GM18870 (cell line): ENCODE data around the gene NRAP.

Source experiments
- ATAC-seq: cut with Tn5 transposase; IDR thresholded peaks from one replicate; pipeline ENCODE4 v1.9.1; 2021; ENCODE audit warnings: moderate library complexity; ENCODE audit not compliant: unreplicated experiment

Gene NRAP

GRCh38 chr10:113663908-113664307 lies at the start of gene NRAP:
Gene NRAP (minus strand): TSS chr10:113664041. CDS start chr10:113663882, 159 bp downstream.
- no peak for ATAC-seq

DNA sequence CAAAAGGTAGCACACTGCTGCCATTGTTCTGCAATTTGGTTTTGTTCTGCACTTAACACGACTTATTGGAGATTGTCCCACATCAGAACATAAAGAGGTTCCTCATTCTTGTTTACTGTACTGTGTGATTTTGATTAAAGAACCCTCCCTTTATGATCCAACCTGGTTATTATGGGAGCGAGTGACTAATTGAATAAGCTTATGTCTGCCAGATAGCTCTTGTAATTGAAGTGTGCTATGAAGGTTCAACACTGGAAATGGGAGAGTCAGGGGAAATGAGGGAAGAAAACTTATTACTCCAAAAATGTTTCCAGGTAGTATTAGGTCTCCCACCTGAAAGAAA lies 49.8 kb upstream of the NRAP start:
- ATAC-seq, result no peak

- ATAC-seq, result no peak
Measured at GRCh38 chr10:113712755-113713639, 49.2 kb upstream of the NRAP start.

GRCh38 chr10:113712024-113712423 lies 48.2 kb upstream of the NRAP start:
- no peak for ATAC-seq

DNA sequence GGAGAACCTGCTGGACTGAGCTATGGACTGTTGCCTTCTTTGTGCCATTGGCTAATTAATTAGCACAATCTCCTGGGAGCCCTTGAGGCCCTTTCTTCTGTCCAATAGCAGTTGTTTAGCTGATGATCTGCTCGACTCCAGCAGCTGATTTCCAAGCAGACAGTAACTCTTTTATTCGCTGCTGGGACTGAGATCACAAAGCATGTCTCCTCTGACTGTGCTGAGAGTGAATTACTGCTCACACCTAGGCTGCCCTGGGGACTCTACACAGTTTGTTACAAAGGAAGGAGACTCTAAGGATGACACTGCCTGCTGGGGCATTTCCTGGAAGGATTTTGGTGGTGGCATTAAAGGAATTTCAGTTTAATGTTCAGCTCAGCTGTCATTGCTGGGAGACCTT lies 47.3 kb upstream of the NRAP start:
- no peak for ATAC-seq

DNA sequence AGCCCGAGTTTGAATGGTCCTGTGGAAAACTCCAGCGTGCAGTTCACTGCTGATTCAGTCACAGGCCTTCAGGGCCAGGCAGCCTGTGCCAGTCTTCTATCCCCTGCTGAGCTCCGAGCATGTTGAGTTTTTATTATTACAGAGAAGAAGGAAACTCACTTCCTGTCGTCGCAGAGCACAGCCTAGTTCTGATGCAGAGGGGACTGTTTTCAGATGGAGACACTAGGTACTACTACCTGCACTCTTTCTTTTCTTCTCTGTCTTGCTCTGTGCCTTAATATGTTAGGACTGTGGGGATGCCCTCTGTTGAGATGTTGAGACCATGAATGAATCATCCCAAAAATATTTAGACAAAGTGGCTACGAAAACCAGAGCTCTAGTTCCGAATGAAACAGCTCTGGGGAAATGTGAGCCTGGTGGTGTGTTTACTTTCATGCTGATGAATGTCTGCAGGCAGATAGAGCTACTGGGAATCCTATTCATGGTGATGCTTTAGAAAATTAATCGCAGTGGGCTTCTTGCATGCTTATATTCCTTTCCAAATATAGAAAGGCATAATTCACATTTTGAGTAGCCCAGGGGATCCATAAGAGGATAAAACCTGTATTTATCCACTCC lies 45.5 kb upstream of the NRAP start:
- no peak for ATAC-seq

DNA sequence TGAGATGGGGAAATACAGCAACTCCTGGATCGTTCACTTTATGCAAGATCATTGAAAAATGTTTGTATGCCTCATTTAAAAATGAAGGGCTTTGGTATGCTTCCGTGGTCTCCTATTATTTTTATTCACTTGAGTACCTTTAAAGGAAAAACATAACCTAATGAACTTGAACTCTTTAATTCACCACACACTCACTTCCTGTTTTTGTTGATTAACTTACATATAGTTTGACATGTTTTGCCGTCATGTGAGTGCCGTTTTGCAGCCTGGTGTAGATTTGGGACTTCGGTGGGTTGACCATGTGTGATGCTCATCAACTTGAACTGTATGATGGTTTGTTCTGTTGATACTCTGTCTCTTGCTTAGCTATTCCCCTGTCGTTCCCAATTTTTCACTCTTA lies 44.8 kb upstream of the NRAP start:
- ATAC-seq, result no peak

- no peak for ATAC-seq
Measured at GRCh38 chr10:113706623-113707022, 42.8 kb upstream of the NRAP start.

DNA sequence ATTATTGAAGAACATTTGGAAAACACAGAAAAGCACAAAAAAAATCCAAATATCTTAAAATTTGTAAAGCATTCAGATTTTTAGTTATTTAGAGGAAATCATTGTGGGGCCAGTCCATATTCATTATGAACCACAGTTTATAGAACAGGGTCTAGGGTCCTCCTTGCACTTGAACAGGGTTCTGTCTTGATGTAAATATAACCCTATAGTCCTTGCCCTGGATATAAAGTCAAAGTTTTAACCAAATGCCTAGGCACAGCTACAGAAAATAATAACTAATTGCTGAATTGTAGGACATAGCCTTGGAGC lies 41.5 kb upstream of the NRAP start:
- ATAC-seq, result no peak

- no peak for ATAC-seq
Measured at GRCh38 chr10:113704637-113705343, 40.9 kb upstream of the NRAP start.

GRCh38 chr10:113697595-113697994 lies 33.8 kb upstream of the NRAP start:
- no peak for ATAC-seq

DNA sequence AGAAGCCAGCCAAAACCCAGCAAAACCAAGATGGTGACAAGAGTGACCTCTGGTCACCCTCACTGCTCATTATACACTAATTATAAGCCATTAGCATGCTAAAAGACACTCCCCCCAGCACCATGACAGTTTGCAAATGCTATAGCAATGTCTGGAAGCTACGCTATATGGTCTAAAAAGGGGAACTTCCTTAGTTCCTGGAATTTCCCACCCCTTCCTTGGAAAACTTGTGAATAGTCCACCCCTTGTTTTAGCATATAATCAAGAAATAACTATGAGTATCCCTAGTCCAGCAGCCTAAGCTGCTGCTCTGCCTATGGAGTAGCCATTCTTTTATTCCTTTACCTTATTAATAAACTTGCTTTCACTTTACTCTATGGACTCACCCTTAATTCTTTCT lies 31.9 kb upstream of the NRAP start:
- ATAC-seq, result no peak

DNA sequence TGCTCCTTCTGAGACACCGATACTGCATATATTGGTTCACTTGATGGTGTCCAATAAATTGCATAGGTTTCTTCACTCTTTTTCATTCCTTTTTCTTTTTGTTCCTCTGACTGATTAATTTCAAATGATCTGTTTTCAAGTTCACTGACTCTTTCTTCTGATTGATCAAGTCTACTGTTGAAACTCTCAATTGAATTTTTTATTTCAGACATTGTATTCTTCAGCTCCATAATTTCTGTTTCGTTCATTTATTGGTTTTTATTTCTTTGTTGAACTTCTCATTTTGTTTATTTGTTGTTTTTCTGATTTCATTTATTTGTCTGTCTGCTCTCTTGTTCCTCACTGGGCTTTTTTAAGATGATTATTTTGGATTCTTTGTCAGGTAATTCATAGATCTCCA lies 29.5 kb upstream of the NRAP start:
- no peak for ATAC-seq

- no peak for ATAC-seq
Measured at GRCh38 chr10:113692271-113692670, 28.4 kb upstream of the NRAP start.

- ATAC-seq, result no peak
Measured at GRCh38 chr10:113691381-113691780, 27.5 kb upstream of the NRAP start.

GRCh38 chr10:113690749-113691148 lies 26.9 kb upstream of the NRAP start:
- no peak for ATAC-seq

DNA sequence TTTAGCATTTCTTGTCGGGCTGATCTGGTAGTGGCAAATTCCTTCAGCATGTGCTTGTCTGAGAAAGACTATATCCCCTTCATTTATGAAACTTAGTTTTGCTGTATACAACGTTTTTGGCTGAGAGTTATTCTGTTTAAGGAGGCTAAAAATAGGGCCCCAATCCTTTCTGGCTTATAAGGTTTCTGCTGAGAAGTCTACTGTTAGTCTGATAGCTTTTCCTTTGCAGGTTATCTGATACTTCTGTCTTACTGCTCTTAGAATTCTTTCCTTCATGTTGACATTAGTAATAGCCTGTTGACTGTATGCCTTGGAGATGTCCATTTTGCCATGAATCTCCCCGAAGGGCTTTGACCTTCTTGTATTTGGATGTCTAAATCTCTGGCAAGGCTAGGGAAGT lies 25.7 kb upstream of the NRAP start:
- ATAC-seq, result no peak

DNA sequence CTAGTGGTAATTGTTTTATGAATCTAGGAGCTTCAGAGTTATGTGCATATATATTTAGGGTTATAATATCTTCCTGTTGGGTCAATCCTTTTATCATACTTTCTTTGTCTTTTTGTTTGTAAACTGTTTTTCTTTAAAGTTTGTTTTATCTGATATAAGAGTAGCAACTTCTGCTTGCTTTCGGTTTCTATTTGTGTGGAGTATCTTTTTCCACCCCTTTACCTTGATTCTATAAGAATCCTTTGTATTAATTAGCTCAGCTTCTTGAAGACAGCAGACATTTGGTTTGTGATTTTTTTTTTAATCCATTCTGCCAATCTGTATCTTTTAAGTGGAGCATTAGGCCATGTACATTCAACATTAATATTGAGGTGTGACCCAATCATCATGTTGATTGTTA lies 25.2 kb upstream of the NRAP start:
- no peak for ATAC-seq

DNA sequence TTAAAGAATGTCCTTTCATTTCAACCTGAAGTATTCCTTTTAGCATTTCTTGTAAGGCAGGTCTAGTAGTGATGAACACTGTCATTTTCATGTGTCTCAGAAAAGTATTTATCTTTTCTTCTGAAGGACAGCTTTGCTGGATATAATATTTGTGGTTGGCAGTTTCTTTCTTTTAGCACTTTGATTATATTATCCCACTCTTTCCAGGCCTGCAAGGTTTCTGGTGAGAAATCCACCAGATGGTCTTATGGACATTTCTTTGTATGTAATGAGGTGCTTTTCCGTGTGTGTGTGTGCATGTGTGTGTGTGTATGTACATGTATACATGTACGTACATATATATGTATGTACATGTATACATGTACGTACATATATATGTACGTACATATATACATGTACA lies 23.2 kb upstream of the NRAP start:
- no peak for ATAC-seq

DNA sequence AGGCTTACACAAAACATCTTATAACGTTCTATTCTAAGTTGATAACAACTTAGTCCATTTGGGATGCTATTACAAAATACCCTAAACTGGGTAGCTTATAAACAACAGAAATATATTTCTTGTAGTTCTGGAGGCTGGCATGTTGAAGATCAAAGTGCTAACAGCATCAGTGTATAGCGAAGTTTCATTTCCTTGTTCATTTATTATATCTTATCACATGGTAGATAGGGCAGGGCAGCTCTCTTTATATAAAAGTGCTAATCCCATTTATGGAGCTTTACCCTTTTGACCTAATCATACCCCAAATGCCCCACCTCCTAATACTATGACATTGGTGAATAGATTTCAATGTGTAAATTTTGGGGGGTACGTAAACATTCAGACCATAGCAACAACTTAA lies 22.2 kb upstream of the NRAP start:
- no peak for ATAC-seq

DNA sequence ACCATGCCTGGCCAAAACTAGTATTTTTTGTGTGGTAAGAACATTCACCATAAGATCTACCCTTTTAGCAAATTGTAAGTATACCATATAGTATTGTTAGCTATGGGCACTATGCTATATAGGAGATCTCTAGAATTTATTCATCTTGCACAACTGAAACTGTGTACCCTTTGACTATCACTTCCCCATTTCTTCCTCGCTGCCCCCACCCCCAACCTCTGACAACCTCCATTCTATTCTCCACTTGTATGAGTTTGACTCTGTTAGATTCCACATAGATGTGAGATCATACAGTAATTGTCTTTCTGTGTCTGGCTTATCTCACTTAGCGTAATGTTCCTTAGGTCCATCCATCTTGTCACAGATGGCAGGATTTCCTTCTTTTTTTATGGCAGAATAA lies 19.5 kb upstream of the NRAP start:
- ATAC-seq, result no peak
